HepG2 (cell line): ENCODE data around the gene ZSWIM8. TPM values are rescaled to one million over a fixed set of nuclear protein-coding genes. Genes with fewer than 3 reads are reported as not detected.

ENCODE experiments used
- BORCS8-MEF2B ChIP-seq: sonication (generic); formaldehyde crosslinking; IDR thresholded peaks from 2 replicates; pipeline ENCODE4 v1.8.0; 2022; ENCODE audit warnings: mild to moderate bottlenecking, missing genetic modification reagents
- HNF4A ChIP-seq: sonication (generic); formaldehyde crosslinking; IDR thresholded peaks from 2 replicates; pipeline ENCODE4 v1.4.0; 2020; ENCODE audit warnings: missing genetic modification reagents
- KDM5A ChIP-seq: fragments of 200-600 bp; sonication (generic); IDR thresholded peaks from 2 replicates; pipeline ENCODE4 v1.7.0; 2018; ENCODE audit warnings: antibody characterized with exemption, mild to moderate bottlenecking, low read length, borderline replicate concordance
- PHF21A ChIP-seq: sonication (generic); formaldehyde crosslinking; IDR thresholded peaks from 2 replicates; pipeline ENCODE4 v1.5.0; 2020; ENCODE audit warnings: mild to moderate bottlenecking, missing genetic modification reagents
- SIN3A ChIP-seq: IDR thresholded peaks from 2 replicates; pipeline ENCODE4 v1.6.1; 2011; ENCODE audit warnings: low read depth, mild to moderate bottlenecking, control low read depth, low read length, borderline replicate concordance
- SIX1 ChIP-seq: sonication (generic); formaldehyde crosslinking; IDR thresholded peaks from 2 replicates; pipeline ENCODE4 v1.4.0; 2020; ENCODE audit warnings: missing genetic modification reagents, borderline replicate concordance
- SRSF4 ChIP-seq: fragments of 200-400 bp; formaldehyde crosslinking; IDR thresholded peaks from one replicate; pipeline ENCODE4 v1.6.1; 2018; ENCODE audit warnings: mild to moderate bottlenecking, low read depth, low read length, moderate library complexity; ENCODE audit not compliant: poor library complexity, severe bottlenecking
- SSRP1 ChIP-seq: IDR thresholded peaks from 2 replicates; pipeline ENCODE4 v1.6.1; 2016; ENCODE audit warnings: control low read depth
- TGIF2 ChIP-seq: IDR thresholded peaks from 2 replicates; pipeline ENCODE4 v1.6.1; 2016; ENCODE audit warnings: control low read depth, missing compliant biosample characterization
- ZBTB7B ChIP-seq: sonication (generic); formaldehyde crosslinking; IDR thresholded peaks from 2 replicates; pipeline ENCODE4 v1.4.0; 2020; ENCODE audit warnings: missing genetic modification reagents
- ZNF292 ChIP-seq: sonication (generic); formaldehyde crosslinking; IDR thresholded peaks from 2 replicates; pipeline ENCODE4 v1.8.1; 2022; ENCODE audit warnings: mild to moderate bottlenecking, low read depth, missing genetic modification reagents, borderline replicate concordance
- ZNF501 ChIP-seq: sonication (generic); formaldehyde crosslinking; IDR thresholded peaks from 2 replicates; pipeline ENCODE4 v1.5.1; 2020; ENCODE audit warnings: mild to moderate bottlenecking, moderate library complexity, missing genetic modification reagents
- ZNF556 ChIP-seq: sonication (generic); formaldehyde crosslinking; IDR thresholded peaks from 2 replicates; pipeline ENCODE4 v1.4.0; 2020; ENCODE audit warnings: mild to moderate bottlenecking, missing genetic modification reagents, borderline replicate concordance
- ZNF790 ChIP-seq: sonication (generic); formaldehyde crosslinking; IDR thresholded peaks from 2 replicates; pipeline ENCODE4 v1.8.0; 2022; ENCODE audit warnings: missing genetic modification reagents, mild to moderate bottlenecking, borderline replicate concordance
- polyA plus RNA-seq, 8 experiments: library from polyadenylated mRNA; depleted of rRNA in 3 of 8; stranded (reverse) in 7 of 8; unstranded in 1 of 8; fragments of >200 nt; fragmentation: Illumina TruSeq in 4 of 8; extraction: Trizol in 4 of 8; gene quantifications; 2 replicates each; pipeline versions ENCODE4 v1.2.1 to v1.2.3, GENCODE V29; 2011 to 2016; ENCODE audit warnings: low read depth in 4 of 8, missing spikeins in 1 of 8, mixed read lengths in 1 of 8; ENCODE audit not compliant: insufficient read depth in 1 of 8
- total RNA-seq, 5 experiments: library from RNA; depleted of rRNA; stranded (reverse); fragments of >200 nt; fragmentation: Illumina TruSeq; extraction: Trizol; gene quantifications; 2 replicates each; pipeline ENCODE4 v1.2.3, GENCODE V29; 2016; ENCODE audit warnings: low read depth in 1 of 5
- TF ChIP-seq, protein P1 (sequence below), 2 experiments: sonication (generic) in 1 of 2; formaldehyde crosslinking in 1 of 2; IDR thresholded peaks; 2 replicates each; pipeline versions ENCODE4 v1.4.0 to v1.6.1; 2018 to 2020; ENCODE audit warnings: missing genetic modification reagents in 2 of 2, borderline replicate concordance in 1 of 2, low read depth in 1 of 2, mild to moderate bottlenecking in 1 of 2, missing biosample characterization in 1 of 2
- TF ChIP-seq, protein P2 (sequence below): sonication (generic); formaldehyde crosslinking; IDR thresholded peaks from 2 replicates; pipeline ENCODE4 v1.4.0; 2020; ENCODE audit warnings: missing genetic modification reagents, borderline replicate concordance
- TF ChIP-seq, protein P3 (sequence below): sonication (generic); formaldehyde crosslinking; IDR thresholded peaks from 2 replicates; pipeline ENCODE4 v1.5.0; 2020; ENCODE audit warnings: mild to moderate bottlenecking, missing genetic modification reagents, moderate library complexity
- TF ChIP-seq, protein P4 (sequence below): sonication (generic); formaldehyde crosslinking; IDR thresholded peaks from 2 replicates; pipeline ENCODE4 v1.8.0; 2023; ENCODE audit warnings: mild to moderate bottlenecking, missing genetic modification reagents

ZSWIM8 gene
- total and polyA plus RNA-seq, 2 of the 13 experiments (the other 11 are each of a cell fraction or from before 2014, with no cell fraction given) = 39.9 to 98.2 TPM

DNA sequence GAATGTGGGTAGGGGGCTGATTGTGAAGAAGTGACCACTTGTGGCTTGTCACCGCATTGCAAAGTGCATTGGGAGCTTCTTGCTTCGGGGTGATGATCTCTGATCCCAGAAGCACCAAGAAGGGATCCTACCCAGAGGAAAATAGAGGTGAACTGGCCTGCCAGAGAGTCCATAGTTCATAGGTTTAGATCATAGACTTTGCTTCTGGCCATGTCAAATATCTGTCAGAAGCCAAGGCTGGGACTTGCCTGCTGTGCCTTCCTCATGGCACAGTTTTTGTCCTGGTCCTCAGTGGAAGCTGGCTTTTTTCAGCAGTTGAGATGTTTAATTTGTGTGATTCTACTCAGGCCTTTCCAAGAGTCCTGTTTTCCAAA lies 1.1 kb downstream of the ZSWIM8 start (continued):
- TF ChIP-seq TGIF2 (CRISPR knock-in tag) (peak; percentile 69; the same call in 1 of the 2 replicates), HNF4A (CRISPR knock-in tag) (peak; percentile 88), SIX1 (CRISPR knock-in tag) (no peak), SIN3A (peak; percentile 28; the same call in 1 of the 2 replicates), ZNF556 (CRISPR knock-in tag) (no peak), ZNF501 (CRISPR knock-in tag) (no peak), ZNF790 (CRISPR knock-in tag) (0 out of 2 replicates have a peak, but pooled peaks have one; percentile 14), KDM5A (no peak), PHF21A (CRISPR knock-in tag) (0 out of 2 replicates have a peak, but pooled peaks have one; percentile 34), BORCS8-MEF2B (CRISPR knock-in tag) (0 out of 2 replicates have a peak, but pooled peaks have one; percentile 25), ZNF292 (no peak), SSRP1 (no peak), ZBTB7B (CRISPR knock-in tag) (no peak), SRSF4 (no peak)
- TF ChIP-seq, protein P1, sequence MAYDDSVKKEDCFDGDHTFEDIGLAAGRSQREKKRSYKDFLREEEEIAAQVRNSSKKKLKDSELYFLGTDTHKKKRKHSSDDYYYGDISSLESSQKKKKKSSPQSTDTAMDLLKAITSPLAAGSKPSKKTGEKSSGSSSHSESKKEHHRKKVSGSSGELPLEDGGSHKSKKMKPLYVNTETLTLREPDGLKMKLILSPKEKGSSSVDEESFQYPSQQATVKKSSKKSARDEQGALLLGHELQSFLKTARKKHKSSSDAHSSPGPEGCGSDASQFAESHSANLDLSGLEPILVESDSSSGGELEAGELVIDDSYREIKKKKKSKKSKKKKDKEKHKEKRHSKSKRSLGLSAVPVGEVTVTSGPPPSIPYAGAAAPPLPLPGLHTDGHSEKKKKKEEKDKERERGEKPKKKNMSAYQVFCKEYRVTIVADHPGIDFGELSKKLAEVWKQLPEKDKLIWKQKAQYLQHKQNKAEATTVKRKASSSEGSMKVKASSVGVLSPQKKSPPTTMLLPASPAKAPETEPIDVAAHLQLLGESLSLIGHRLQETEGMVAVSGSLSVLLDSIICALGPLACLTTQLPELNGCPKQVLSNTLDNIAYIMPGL (CRISPR knock-in tag; IDR thresholded peaks at IDR 0.05; ENCODE audit: borderline replicate concordance in 1 of 2, low read depth in 1 of 2) = 0 out of 4 replicates have a peak, but pooled peaks of 1 of the 2 experiments have one; percentile 15
- TF ChIP-seq, protein P2, sequence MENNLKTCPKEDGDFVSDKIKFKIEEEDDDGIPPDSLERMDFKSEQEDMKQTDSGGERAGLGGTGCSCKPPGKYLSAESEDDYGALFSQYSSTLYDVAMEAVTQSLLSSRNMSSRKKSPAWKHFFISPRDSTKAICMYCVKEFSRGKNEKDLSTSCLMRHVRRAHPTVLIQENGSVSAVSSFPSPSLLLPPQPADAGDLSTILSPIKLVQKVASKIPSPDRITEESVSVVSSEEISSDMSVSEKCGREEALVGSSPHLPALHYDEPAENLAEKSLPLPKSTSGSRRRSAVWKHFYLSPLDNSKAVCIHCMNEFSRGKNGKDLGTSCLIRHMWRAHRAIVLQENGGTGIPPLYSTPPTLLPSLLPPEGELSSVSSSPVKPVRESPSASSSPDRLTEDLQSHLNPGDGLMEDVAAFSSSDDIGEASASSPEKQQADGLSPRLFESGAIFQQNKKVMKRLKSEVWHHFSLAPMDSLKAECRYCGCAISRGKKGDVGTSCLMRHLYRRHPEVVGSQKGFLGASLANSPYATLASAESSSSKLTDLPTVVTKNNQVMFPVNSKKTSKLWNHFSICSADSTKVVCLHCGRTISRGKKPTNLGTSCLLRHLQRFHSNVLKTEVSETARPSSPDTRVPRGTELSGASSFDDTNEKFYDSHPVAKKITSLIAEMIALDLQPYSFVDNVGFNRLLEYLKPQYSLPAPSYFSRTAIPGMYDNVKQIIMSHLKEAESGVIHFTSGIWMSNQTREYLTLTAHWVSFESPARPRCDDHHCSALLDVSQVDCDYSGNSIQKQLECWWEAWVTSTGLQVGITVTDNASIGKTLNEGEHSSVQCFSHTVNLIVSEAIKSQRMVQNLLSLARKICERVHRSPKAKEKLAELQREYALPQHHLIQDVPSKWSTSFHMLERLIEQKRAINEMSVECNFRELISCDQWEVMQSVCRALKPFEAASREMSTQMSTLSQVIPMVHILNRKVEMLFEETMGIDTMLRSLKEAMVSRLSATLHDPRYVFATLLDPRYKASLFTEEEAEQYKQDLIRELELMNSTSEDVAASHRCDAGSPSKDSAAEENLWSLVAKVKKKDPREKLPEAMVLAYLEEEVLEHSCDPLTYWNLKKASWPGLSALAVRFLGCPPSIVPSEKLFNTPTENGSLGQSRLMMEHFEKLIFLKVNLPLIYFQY (CRISPR knock-in tag) = no peak
- TF ChIP-seq, protein P3, sequence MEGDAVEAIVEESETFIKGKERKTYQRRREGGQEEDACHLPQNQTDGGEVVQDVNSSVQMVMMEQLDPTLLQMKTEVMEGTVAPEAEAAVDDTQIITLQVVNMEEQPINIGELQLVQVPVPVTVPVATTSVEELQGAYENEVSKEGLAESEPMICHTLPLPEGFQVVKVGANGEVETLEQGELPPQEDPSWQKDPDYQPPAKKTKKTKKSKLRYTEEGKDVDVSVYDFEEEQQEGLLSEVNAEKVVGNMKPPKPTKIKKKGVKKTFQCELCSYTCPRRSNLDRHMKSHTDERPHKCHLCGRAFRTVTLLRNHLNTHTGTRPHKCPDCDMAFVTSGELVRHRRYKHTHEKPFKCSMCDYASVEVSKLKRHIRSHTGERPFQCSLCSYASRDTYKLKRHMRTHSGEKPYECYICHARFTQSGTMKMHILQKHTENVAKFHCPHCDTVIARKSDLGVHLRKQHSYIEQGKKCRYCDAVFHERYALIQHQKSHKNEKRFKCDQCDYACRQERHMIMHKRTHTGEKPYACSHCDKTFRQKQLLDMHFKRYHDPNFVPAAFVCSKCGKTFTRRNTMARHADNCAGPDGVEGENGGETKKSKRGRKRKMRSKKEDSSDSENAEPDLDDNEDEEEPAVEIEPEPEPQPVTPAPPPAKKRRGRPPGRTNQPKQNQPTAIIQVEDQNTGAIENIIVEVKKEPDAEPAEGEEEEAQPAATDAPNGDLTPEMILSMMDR (CRISPR knock-in tag) = peak; percentile 17; the same call in 1 of the 2 replicates
- TF ChIP-seq, protein P4, sequence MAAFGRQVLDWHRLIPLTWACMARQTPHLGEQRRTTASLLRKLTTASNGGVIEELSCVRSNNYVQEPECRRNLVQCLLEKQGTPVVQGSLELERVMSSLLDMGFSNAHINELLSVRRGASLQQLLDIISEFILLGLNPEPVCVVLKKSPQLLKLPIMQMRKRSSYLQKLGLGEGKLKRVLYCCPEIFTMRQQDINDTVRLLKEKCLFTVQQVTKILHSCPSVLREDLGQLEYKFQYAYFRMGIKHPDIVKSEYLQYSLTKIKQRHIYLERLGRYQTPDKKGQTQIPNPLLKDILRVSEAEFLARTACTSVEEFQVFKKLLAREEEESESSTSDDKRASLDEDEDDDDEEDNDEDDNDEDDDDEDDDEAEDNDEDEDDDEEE (CRISPR knock-in tag) = 0 out of 2 replicates have a peak, but pooled peaks have one; percentile 43
